Naive B cell (primary cell): ENCODE measurements around the gene ABCG8. TPM values are rescaled to one million over a fixed set of nuclear protein-coding genes. Genes with fewer than 3 reads are reported as not detected.

Experiments used
- ATAC-seq, 2 donors: fragments of 150-1000 bp; cut with Tn5 transposase; 2 replicates each; pipeline ENCODE4 v1.10.0; 2021; ENCODE audit warnings: low read depth in 2 of 2, mild to moderate bottlenecking in 2 of 2, moderate library complexity in 2 of 2
- DNase-seq: peaks from one replicate; pipeline ENCODE4 v3.0.0; 2022
- H3K27ac Mint-ChIP-seq, 6 donors: one replicate each; pipeline ENCODE4 v1.8.0; 2020 to 2022; ENCODE audit warnings: mild to moderate bottlenecking in 6 of 6, mixed read lengths in 6 of 6, moderate library complexity in 5 of 6, inconsistent platforms in 2 of 6
- H3K27me3 Mint-ChIP-seq, 3 donors: one replicate each; pipeline ENCODE4 v1.8.0; 2021 to 2022; ENCODE audit warnings: mixed read lengths in 3 of 3, mild to moderate bottlenecking in 1 of 3
- H3K36me3 Mint-ChIP-seq, 2 donors: one replicate each; pipeline ENCODE4 v1.8.0; 2020 to 2022; ENCODE audit warnings: mixed read lengths in 2 of 2, inconsistent platforms in 1 of 2, mild to moderate bottlenecking in 1 of 2
- H3K4me1 Mint-ChIP-seq, 3 donors: one replicate each; pipeline ENCODE4 v1.8.0; 2020 to 2022; ENCODE audit warnings: mixed read lengths in 3 of 3, inconsistent platforms in 1 of 3, mild to moderate bottlenecking in 1 of 3, moderate library complexity in 1 of 3
- H3K4me3 Mint-ChIP-seq, 8 donors: one replicate each; pipeline ENCODE4 v1.8.0; 2020 to 2022; ENCODE audit warnings: mild to moderate bottlenecking in 8 of 8, mixed read lengths in 8 of 8, moderate library complexity in 8 of 8, inconsistent platforms in 2 of 8
- H3K9me3 Mint-ChIP-seq, 7 donors: one replicate each; pipeline ENCODE4 v1.8.0; 2020 to 2022; ENCODE audit warnings: mixed read lengths in 7 of 7, mild to moderate bottlenecking in 5 of 7, inconsistent platforms in 2 of 7, moderate library complexity in 1 of 7
- polyA plus RNA-seq, 6 donors: library from polyadenylated mRNA; unstranded; fragments of 300-500 nt; fragmentation: Illumina TruSeq; gene quantifications; one replicate each; pipeline ENCODE4 v1.2.3, GENCODE V29; 2021; ENCODE audit warnings: low read depth in 6 of 6

ABCG8 gene
- polyA plus RNA-seq, 6 donors from 2014 or later, result 0.05 to 0.12 TPM; not detected in 4

- H3K4me1 Mint-ChIP-seq, result no peaks in the 10 kb centered on the region
- ATAC-seq, result no peak
- peaks cover 0 to 16% (median 0%) of the 10 kb centered on the region in 7 donors for H3K9me3 Mint-ChIP-seq
- H3K36me3 Mint-ChIP-seq, result no peaks in the 10 kb centered on the region
- DNase-seq, result no peak
- no peak overlapping the region for H3K27ac Mint-ChIP-seq
- no peak overlapping the region for H3K4me3 Mint-ChIP-seq
- peaks cover 3 to 74% (median 73%) of the 10 kb centered on the region in 3 donors for H3K27me3 Mint-ChIP-seq
Measured at GRCh38 chr2:43854671-43855070, 15.9 kb downstream of the ABCG8 start.

GRCh38 chr2:43855292-43855691, 16.5 kb downstream of the ABCG8 start:
- H3K27me3 Mint-ChIP-seq, result peaks cover 3 to 80% (median 80%) of the 10 kb centered on the region in 3 donors
- ATAC-seq (no peak), DNase-seq (no peak)
- H3K4me3 Mint-ChIP-seq, result no peak overlapping the region
- H3K36me3 Mint-ChIP-seq, result no peaks in the 10 kb centered on the region
- no peaks in the 10 kb centered on the region for H3K4me1 Mint-ChIP-seq
- no peak overlapping the region for H3K27ac Mint-ChIP-seq
- peaks cover 0 to 18% (median 0%) of the 10 kb centered on the region in 7 donors for H3K9me3 Mint-ChIP-seq

- H3K4me3 Mint-ChIP-seq, result peak overlapping the region in 1 of 8 donors; percentile 14
- ATAC-seq, result no peak
- no peaks in the 10 kb centered on the region for H3K4me1 Mint-ChIP-seq
- no peaks in the 10 kb centered on the region for H3K36me3 Mint-ChIP-seq
- peaks cover 23 to 58% (median 52%) of the 10 kb centered on the region in 3 donors for H3K27me3 Mint-ChIP-seq
- no peak overlapping the region for H3K27ac Mint-ChIP-seq
- peaks cover 0 to 5% (median 0%) of the 10 kb centered on the region in 7 donors for H3K9me3 Mint-ChIP-seq
- no peak for DNase-seq
Measured at GRCh38 chr2:43872151-43872550, 33.4 kb downstream of the ABCG8 start.

GRCh38 chr2:43874776-43875451, 36.1 kb downstream of the ABCG8 start:
- Mint-ChIP-seq H3K27ac (peak overlapping the region in 1 of 6 donors; percentile 49), H3K4me3 (peak overlapping the region in 1 of 8 donors; percentile 15), H3K9me3 (no peaks in the 10 kb centered on the region), H3K4me1 (peaks cover 0 to 9% (median 5%) of the 10 kb centered on the region in 3 donors), H3K27me3 (peaks cover 23 to 41% (median 33%) of the 10 kb centered on the region in 3 donors), H3K36me3 (no peaks in the 10 kb centered on the region)
- ATAC-seq (no peak), DNase-seq (no peak)

GRCh38 chr2:43877782-43878464, 39.2 kb downstream of the ABCG8 start:
- Mint-ChIP-seq H3K27me3 (peaks cover 22 to 33% (median 23%) of the 10 kb centered on the region in 3 donors), H3K27ac (no peak overlapping the region), H3K36me3 (no peaks in the 10 kb centered on the region), H3K4me3 (no peak overlapping the region), H3K9me3 (no peaks in the 10 kb centered on the region), H3K4me1 (peaks cover 0 to 9% (median 5%) of the 10 kb centered on the region in 3 donors)
- DNase-seq (peak; percentile 5), ATAC-seq (peak; percentile 30 to 51)

GRCh38 chr2:43879261-43879660, 40.5 kb downstream of the ABCG8 start:
- H3K36me3 Mint-ChIP-seq, result no peaks in the 10 kb centered on the region
- H3K27me3 Mint-ChIP-seq, result peaks cover 11 to 27% (median 20%) of the 10 kb centered on the region in 3 donors
- no peak for ATAC-seq
- no peak overlapping the region for H3K27ac Mint-ChIP-seq
- DNase-seq, result no peak
- H3K9me3 Mint-ChIP-seq, result no peaks in the 10 kb centered on the region
- no peak overlapping the region for H3K4me3 Mint-ChIP-seq
- H3K4me1 Mint-ChIP-seq, result peaks cover 0 to 9% (median 5%) of the 10 kb centered on the region in 3 donors

GRCh38 chr2:43880471-43880870, 41.7 kb downstream of the ABCG8 start:
- no peak for DNase-seq
- H3K27me3 Mint-ChIP-seq, result peaks cover 11 to 22% (median 18%) of the 10 kb centered on the region in 3 donors
- no peak for ATAC-seq
- H3K4me1 Mint-ChIP-seq, result peaks cover 0 to 9% (median 5%) of the 10 kb centered on the region in 3 donors
- H3K36me3 Mint-ChIP-seq, result no peaks in the 10 kb centered on the region
- H3K27ac Mint-ChIP-seq, result no peak overlapping the region
- no peaks in the 10 kb centered on the region for H3K9me3 Mint-ChIP-seq
- no peak overlapping the region for H3K4me3 Mint-ChIP-seq

GRCh38 chr2:43880952-43881351, 42.2 kb downstream of the ABCG8 start:
- H3K4me3 Mint-ChIP-seq, result no peak overlapping the region
- H3K36me3 Mint-ChIP-seq, result no peaks in the 10 kb centered on the region
- ATAC-seq (no peak), DNase-seq (no peak)
- peaks cover 0 to 9% (median 5%) of the 10 kb centered on the region in 3 donors for H3K4me1 Mint-ChIP-seq
- H3K27me3 Mint-ChIP-seq, result peaks cover 11 to 18% (median 17%) of the 10 kb centered on the region in 3 donors
- peak overlapping the region in 1 of 6 donors; percentile 25 for H3K27ac Mint-ChIP-seq
- no peaks in the 10 kb centered on the region for H3K9me3 Mint-ChIP-seq

- DNase-seq (no peak), ATAC-seq (no peak)
- Mint-ChIP-seq H3K4me3 (no peak overlapping the region), H3K4me1 (peaks cover 0 to 9% (median 5%) of the 10 kb centered on the region in 3 donors), H3K36me3 (peaks cover 2 to 6% of the 10 kb centered on the region in 2 donors), H3K27ac (no peak overlapping the region), H3K27me3 (peaks cover 1 to 6% (median 3%) of the 10 kb centered on the region in 3 donors), H3K9me3 (no peaks in the 10 kb centered on the region)
Measured at GRCh38 chr2:43882312-43882711, 43.5 kb downstream of the ABCG8 start.

- no peak for DNase-seq
- H3K4me1 Mint-ChIP-seq, result no peaks in the 10 kb centered on the region
- H3K27ac Mint-ChIP-seq, result no peak overlapping the region
- H3K36me3 Mint-ChIP-seq, result peaks cover 10 to 26% of the 10 kb centered on the region in 2 donors
- no peak overlapping the region for H3K4me3 Mint-ChIP-seq
- H3K9me3 Mint-ChIP-seq, result no peaks in the 10 kb centered on the region
- no peaks in the 10 kb centered on the region for H3K27me3 Mint-ChIP-seq
- no peak for ATAC-seq
Measured at GRCh38 chr2:43884689-43885088, 45.9 kb downstream of the ABCG8 start.

GRCh38 chr2:43885132-43885632, 46.4 kb downstream of the ABCG8 start:
- no peak for ATAC-seq
- peak overlapping the region in 1 of 6 donors; percentile 74 for H3K27ac Mint-ChIP-seq
- H3K9me3 Mint-ChIP-seq, result no peaks in the 10 kb centered on the region

GRCh38 chr2:43887176-43887575, 48.4 kb downstream of the ABCG8 start:
- no peaks in the 10 kb centered on the region for H3K9me3 Mint-ChIP-seq

More at GRCh38 chr2:43885132-43885632, 46.4 kb downstream of the ABCG8 start:
- Mint-ChIP-seq H3K27me3 (no peaks in the 10 kb centered on the region), H3K4me1 (no peaks in the 10 kb centered on the region), H3K4me3 (no peak overlapping the region), H3K36me3 (peaks cover 10 to 31% of the 10 kb centered on the region in 2 donors)
- DNase-seq, result no peak

GRCh38 chr2:43889416-43889815, 50.6 kb downstream of the ABCG8 start:
- H3K27me3 Mint-ChIP-seq, result no peaks in the 10 kb centered on the region
- ATAC-seq (no peak), DNase-seq (no peak)
- peaks cover 20 to 65% of the 10 kb centered on the region in 2 donors for H3K36me3 Mint-ChIP-seq
- H3K27ac Mint-ChIP-seq, result no peak overlapping the region
- H3K9me3 Mint-ChIP-seq, result no peaks in the 10 kb centered on the region
- H3K4me3 Mint-ChIP-seq, result no peak overlapping the region
- H3K4me1 Mint-ChIP-seq, result no peaks in the 10 kb centered on the region

More at GRCh38 chr2:43887176-43887575, 48.4 kb downstream of the ABCG8 start:
- Mint-ChIP-seq H3K36me3 (peaks cover 11 to 47% of the 10 kb centered on the region in 2 donors), H3K27me3 (no peaks in the 10 kb centered on the region), H3K4me1 (no peaks in the 10 kb centered on the region), H3K4me3 (no peak overlapping the region), H3K27ac (peak overlapping the region in 1 of 6 donors; percentile 81)
- no peak for ATAC-seq
- DNase-seq, result no peak
